GM12874 (cell line): ENCODE data around the gene OPCML.

Experiments
- TF ChIP-seq, protein P1 (sequence below): IDR thresholded peaks from 2 replicates; pipeline ENCODE4 v1.5.1; 2011; ENCODE audit warnings: low read depth, mild to moderate bottlenecking, control low read depth, low read length, moderate library complexity; ENCODE audit not compliant: insufficient read depth

The OPCML gene

DNA sequence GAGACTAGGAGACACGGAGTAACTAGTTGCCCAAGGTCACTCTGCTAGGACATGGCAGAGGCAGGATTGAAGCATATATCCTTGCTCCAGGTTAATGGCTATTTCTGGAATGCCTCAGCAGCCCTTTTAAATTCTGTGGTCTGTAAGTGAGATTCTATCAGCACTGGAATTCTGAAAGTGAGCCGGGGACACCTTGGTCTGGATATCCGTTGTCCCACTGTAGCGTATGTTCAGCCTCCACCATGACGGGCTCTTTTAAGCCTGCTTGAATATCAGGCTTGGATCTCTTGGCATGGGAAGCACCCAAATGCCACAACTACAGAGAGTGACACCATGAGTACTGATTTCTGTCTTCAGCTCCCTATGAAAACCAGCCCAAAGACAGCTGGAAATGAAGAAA is 254.4 kb downstream of the OPCML start:
- TF ChIP-seq, protein P1, sequence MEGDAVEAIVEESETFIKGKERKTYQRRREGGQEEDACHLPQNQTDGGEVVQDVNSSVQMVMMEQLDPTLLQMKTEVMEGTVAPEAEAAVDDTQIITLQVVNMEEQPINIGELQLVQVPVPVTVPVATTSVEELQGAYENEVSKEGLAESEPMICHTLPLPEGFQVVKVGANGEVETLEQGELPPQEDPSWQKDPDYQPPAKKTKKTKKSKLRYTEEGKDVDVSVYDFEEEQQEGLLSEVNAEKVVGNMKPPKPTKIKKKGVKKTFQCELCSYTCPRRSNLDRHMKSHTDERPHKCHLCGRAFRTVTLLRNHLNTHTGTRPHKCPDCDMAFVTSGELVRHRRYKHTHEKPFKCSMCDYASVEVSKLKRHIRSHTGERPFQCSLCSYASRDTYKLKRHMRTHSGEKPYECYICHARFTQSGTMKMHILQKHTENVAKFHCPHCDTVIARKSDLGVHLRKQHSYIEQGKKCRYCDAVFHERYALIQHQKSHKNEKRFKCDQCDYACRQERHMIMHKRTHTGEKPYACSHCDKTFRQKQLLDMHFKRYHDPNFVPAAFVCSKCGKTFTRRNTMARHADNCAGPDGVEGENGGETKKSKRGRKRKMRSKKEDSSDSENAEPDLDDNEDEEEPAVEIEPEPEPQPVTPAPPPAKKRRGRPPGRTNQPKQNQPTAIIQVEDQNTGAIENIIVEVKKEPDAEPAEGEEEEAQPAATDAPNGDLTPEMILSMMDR, result no peak

DNA sequence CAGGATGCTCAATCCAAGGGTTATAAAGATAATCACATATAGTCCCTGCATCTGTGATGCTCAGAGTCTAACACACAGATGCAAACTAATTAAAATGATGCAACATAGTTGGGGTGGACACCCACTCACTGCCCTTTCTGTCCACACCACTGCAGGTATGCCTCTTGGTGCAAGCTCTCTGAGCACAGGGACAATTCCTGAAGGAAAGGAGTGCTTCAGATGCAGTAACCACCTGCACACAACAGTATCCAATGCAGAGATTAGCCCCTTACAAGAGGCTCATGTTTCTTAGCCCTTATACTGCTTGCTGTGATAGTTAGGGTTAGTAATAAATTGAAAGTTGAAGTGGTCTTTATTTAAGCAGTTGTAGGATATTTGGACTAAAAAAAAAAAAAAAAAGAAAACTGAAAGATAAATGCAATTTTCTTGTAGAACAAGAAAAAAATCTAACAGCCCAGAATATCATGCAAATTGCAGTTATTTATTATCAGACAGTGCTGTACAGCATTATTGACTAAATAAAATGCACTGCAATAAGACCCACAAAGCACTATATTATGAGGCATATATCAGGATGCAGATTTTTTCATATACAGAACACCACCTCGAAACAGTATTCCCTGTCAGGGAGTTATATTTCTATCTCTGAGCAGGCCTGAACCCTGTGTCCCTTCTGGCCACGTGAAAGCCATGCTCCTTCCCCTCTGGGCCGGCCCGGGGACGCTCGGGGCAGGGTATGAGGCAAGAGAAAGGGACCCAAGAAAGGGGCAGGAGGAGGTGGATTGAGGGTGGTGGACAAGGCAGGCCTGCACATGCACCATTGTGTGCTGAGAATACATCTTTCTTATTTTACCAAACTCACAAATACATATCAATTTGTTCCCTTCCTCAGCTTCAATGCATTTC is 260.2 kb downstream of the OPCML start:
- TF ChIP-seq, protein P1, result no peak

DNA sequence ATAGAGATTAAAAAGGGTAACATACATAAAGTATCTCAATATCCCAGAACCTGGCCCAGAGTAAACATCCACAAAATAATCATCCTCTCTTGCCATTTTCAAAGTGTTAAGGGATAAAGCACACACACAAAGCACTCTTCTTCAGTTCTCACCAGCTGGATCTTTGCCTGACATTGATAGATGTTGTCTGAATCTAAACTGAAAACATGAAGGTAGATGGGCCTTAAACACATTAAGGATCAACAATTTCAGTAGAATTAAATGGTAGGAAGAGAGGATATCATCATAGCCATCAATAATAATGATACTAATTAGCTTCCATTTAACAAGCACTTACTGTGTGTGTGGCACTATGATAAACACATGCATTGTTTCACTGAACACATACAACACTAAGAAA is 261.1 kb downstream of the OPCML start:
- TF ChIP-seq, protein P1, result no peak

DNA sequence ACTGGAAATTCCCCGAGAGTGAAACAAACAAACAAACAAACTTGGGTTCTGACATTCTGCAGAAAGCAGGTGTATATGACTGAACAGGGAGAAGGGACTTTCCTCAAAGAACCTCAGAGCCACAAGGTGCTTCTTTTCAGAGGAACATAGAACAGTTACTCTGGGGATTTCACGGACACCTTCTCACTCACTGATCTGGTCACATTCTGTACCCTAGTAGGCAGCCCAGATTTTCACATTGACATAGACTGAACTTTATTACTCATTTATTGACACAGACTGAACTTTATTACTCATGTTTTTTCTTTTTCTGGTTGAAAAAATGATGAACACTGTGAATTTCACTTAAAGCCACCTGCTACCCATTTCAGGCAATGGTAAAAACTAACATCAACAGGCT is 263.0 kb downstream of the OPCML start:
- TF ChIP-seq, protein P1, result no peak

DNA sequence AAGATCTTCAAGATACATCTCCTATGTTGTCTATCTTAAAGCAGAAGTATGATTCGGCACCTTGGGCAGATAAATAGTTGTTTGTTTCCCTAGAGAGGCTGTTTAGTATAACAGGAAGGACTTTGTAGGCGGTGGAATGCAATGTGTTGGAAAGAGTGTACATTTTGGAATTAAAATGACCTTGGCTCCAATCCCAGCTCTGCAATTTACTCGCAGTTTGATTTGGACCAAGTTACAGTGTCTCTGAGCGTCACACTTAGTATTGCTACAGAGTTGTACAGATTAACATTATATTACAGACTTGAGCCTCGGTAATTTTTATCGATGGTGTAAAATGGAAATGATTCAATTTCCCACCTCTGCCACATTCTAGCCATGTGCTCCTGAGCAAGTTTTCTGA is 265.3 kb downstream of the OPCML start:
- TF ChIP-seq, protein P1, result no peak

DNA sequence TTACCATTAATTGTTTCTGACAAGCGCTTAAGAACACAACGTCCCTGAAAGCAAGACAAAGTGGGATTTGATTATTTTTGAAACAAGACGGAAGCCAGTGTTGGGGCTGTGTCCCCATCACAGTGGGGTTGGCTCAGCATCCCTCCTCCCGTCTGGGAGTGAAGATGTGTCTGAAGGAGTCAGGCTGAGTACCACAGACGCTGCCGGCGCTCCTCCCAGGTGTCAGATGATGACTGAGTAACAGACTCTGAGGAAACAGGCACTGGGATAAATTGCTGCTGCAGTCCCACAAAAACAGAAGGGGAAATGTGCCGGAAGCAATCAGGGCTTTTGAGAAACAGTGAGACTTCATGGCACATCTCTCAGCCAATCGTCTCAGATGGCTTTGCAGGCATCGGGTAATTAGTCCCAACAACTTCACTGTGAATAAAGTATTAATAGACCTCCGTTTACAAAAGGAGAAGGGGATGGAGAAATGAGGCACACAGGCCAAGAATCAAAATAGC is 266.7 kb downstream of the OPCML start:
- TF ChIP-seq, protein P1, result no peak

DNA sequence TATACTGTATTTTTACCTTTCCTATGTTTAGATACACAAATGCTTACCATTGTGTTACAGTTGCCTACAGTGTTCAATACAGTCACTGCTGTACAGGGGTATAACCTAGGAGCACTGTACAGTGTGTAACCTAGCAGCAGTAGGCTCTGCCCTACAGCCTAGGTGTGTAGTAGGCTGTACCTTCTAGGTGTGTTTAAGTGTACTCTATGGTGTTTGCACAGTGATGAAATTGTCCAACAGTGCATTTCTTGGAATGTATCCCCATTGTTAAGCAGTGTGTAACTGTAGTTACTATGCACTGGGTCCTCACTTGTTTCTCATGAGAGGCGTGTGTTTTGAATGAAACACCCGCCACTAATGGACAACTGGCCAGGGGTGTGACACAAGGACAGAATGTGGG is 269.0 kb downstream of the OPCML start:
- TF ChIP-seq, protein P1, result no peak
